ENCODE measurements around the gene HUWE1.

Gene HUWE1

DNA sequence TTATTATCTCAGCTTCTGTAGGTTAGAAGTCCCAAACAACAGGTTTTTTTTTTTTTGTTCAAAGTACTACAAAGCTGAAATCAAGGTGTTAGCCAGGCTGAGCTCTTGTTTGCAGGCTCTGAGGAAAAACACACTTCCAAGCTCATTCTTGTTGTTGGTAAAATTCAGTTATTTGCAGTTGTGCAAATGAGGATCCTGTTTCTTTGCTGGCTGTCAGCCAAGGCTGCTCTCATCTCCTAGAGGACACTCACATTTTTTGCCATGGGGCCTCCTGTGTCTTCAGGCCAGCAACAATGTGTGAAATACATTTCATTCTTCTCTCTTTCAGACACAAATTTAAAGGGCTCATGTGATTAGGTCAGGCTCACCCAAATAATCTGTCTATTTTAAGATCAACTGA lies 192.1 kb downstream of the HUWE1 start:
- no peak for DNase-seq

GRCh38 chrX:53486285-53486684 lies 200.2 kb downstream of the HUWE1 start:
- no peak for DNase-seq

DNA sequence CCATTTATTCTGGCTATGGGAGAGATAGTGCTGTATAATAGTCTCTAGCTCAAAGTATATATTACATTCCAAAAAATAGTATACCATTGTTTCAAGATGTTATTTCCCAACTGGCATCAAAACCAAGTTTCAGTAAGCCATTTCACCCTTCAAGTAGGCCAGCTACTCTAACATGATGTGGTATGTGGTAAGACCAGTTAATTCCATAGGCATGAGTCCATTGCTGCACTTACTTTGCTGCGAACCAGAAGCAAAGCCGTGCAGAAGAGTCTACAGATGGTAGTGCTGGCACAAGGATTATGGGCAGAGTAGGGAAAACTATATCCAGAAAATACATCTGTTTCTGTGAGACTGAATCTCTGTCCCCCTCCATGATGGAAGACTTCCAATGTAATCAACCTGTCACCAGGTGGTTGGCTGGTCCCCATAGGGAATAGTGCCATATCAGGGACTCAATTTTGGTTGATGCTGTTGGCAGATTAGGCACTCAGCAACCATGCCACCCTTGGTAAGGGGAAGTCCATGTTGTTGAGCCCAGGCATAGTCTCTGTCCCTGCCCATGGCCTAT lies 202.6 kb downstream of the HUWE1 start:
- DNase-seq, result no peak

- no peak for DNase-seq
Measured at GRCh38 chrX:53483416-53483815, 203.1 kb downstream of the HUWE1 start.
